ENCODE data around the gene MFSD6. TPM values are rescaled to one million over a fixed set of nuclear protein-coding genes. Genes with fewer than 3 reads are reported as not detected.
"Not testable (repeated sequence)": the region's sequence is repeated elsewhere in the genome, so short reads cannot be mapped to it uniquely, and the experiment has no call there.

The MFSD6 gene
- total RNA-seq, 1 donor from 2014 or later = 44.0 TPM

DNA sequence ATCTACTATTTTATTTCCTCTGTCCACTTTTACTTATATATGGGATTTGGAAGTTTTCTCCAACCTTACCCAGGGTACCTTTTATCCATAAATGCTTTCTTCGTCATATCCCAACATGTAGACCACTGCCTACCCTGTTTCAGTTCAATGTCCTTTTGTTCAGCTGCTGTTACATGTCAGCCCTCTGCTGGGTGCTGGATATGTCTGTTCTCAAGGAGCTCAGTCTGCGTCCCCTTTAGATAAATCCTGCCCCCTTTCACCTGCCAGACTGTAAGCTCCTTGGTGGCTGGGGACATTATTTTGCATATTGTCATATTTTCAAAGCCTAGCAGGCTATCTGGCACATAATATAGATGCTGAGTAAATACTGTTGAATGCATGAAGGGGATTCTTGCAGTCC, 73.2 kb downstream of the MFSD6 start:
- intact Hi-C loops (cut with micrococcal nuclease) = no loop called here
- no peak for DNase-seq (ENCODE audit: low spot score)
- H3K27me3 Mint-ChIP-seq (ENCODE audit: low read depth) = no peaks in the 10 kb centered on the region
- no peaks in the 10 kb centered on the region for H3K9me3 Mint-ChIP-seq
- H3K36me3 Mint-ChIP-seq (ENCODE audit: low read depth) = peaks cover 32% of the 10 kb centered on the region
- no peaks in the 10 kb centered on the region for H3K4me1 Mint-ChIP-seq (ENCODE audit: low read depth)
- H3K4me3 Mint-ChIP-seq (ENCODE audit: low read depth) = no peak overlapping the region
- H3K27ac Mint-ChIP-seq = no peak overlapping the region

DNA sequence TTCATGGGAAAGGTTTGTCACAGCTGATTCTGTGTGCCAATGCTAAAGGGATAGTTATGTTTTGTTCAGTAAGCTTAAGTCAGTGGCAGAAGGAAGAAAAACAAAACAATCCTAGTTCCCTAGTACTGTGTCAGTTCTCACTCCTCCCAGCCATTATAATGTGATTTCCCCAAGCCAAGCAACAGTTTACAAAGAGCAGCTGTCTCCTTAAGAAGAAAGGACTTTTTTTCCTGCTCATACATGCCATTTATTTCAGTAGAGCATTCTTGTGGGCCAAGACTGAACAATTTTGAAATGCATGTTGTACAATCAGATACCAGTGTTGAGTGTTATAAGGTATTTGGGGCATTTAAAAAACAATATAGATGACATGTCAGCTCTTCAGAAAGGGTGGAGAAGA, 74.3 kb downstream of the MFSD6 start:
- Mint-ChIP-seq H3K4me1 (ENCODE audit: low read depth) (no peaks in the 10 kb centered on the region), H3K27ac (no peak overlapping the region), H3K36me3 (ENCODE audit: low read depth) (peaks cover 38% of the 10 kb centered on the region), H3K27me3 (ENCODE audit: low read depth) (no peaks in the 10 kb centered on the region), H3K4me3 (ENCODE audit: low read depth) (no peak overlapping the region), H3K9me3 (no peaks in the 10 kb centered on the region)
- intact Hi-C loops (cut with micrococcal nuclease) = no loop called here
- no peak for DNase-seq (ENCODE audit: low spot score)

- Mint-ChIP-seq H3K36me3 (ENCODE audit: low read depth) (peaks cover 64% of the 10 kb centered on the region), H3K9me3 (no peaks in the 10 kb centered on the region), H3K27ac (no peak overlapping the region), H3K27me3 (ENCODE audit: low read depth) (no peaks in the 10 kb centered on the region), H3K4me1 (ENCODE audit: low read depth) (peaks cover 19% of the 10 kb centered on the region), H3K4me3 (ENCODE audit: low read depth) (no peak overlapping the region)
- DNase-seq (ENCODE audit: low spot score) = no peak
- intact Hi-C loops (cut with micrococcal nuclease) = no loop called here
These were observed 78.0 kb downstream of the MFSD6 start for GRCh38 chr2:190486037-190486623.

DNA sequence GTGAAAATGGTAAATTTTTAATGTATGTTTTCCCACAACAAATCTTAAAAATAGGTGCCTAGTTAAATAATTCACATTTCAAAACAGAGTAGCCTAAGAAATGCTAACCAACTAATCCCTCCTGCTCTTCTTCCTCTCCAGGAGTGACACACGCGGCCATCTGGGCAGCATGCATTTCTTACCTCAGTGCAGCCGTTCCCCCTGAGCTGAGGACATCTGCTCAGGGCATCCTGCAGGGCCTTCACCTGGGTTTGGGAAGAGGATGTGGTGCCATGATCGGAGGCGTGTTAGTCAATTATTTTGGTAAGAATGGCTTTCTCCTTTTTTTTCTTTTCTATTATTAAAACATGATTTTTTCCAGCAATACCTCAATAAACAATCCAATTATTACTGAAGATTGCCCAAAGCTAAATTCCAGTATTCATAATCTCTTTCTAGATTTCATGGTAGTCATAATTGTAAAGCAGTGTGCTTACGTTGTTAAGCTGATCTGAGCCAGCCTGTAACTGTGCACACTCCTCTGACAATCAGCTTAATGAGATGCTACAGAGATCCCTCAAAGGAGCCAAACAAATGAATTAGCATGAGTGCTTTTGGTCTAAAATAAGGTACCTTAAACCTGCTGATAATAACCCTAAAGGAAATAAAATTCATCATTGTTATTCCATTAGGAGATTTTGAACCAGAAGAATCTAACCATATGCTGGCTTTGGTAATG, 80.5 kb downstream of the MFSD6 start:
- H3K27me3 Mint-ChIP-seq (ENCODE audit: low read depth) = no peaks in the 10 kb centered on the region
- peaks cover 23% of the 10 kb centered on the region for H3K9me3 Mint-ChIP-seq
- intact Hi-C loops (cut with micrococcal nuclease) = no loop called here
- peaks cover 77% of the 10 kb centered on the region for H3K36me3 Mint-ChIP-seq (ENCODE audit: low read depth)
- DNase-seq (ENCODE audit: low spot score) = no peak
- H3K4me3 Mint-ChIP-seq (ENCODE audit: low read depth) = no peak overlapping the region
- H3K27ac Mint-ChIP-seq = no peak overlapping the region
- H3K4me1 Mint-ChIP-seq (ENCODE audit: low read depth) = peaks cover 24% of the 10 kb centered on the region

GRCh38 chr2:190489475-190489874, 81.3 kb downstream of the MFSD6 start:
- H3K4me1 Mint-ChIP-seq (ENCODE audit: low read depth) = peaks cover 32% of the 10 kb centered on the region
- no peak for DNase-seq (ENCODE audit: low spot score)
- intact Hi-C loops (cut with micrococcal nuclease) = no loop called here
- H3K27ac Mint-ChIP-seq = no peak overlapping the region
- H3K36me3 Mint-ChIP-seq (ENCODE audit: low read depth) = peaks cover 78% of the 10 kb centered on the region
- peaks cover 29% of the 10 kb centered on the region for H3K9me3 Mint-ChIP-seq
- no peak overlapping the region for H3K4me3 Mint-ChIP-seq (ENCODE audit: low read depth)
- no peaks in the 10 kb centered on the region for H3K27me3 Mint-ChIP-seq (ENCODE audit: low read depth)

GRCh38 chr2:190490502-190490901, 82.3 kb downstream of the MFSD6 start:
- peaks cover 29% of the 10 kb centered on the region for H3K9me3 Mint-ChIP-seq
- intact Hi-C loops (cut with micrococcal nuclease) = no loop called here
- H3K36me3 Mint-ChIP-seq (ENCODE audit: low read depth) = peaks cover 85% of the 10 kb centered on the region
- no peak overlapping the region for H3K4me3 Mint-ChIP-seq (ENCODE audit: low read depth)
- DNase-seq (ENCODE audit: low spot score) = no peak
- no peak overlapping the region for H3K27ac Mint-ChIP-seq
- H3K27me3 Mint-ChIP-seq (ENCODE audit: low read depth) = no peaks in the 10 kb centered on the region
- peaks cover 42% of the 10 kb centered on the region for H3K4me1 Mint-ChIP-seq (ENCODE audit: low read depth)

- Mint-ChIP-seq H3K36me3 (ENCODE audit: low read depth) (peaks cover 90% of the 10 kb centered on the region), H3K27me3 (ENCODE audit: low read depth) (no peaks in the 10 kb centered on the region), H3K4me1 (ENCODE audit: low read depth) (peaks cover 42% of the 10 kb centered on the region), H3K9me3 (peaks cover 29% of the 10 kb centered on the region), H3K4me3 (ENCODE audit: low read depth) (no peak overlapping the region), H3K27ac (no peak overlapping the region)
- intact Hi-C loops (cut with micrococcal nuclease) = no loop called here
- no peak for DNase-seq (ENCODE audit: low spot score)
These were observed 84.9 kb downstream of the MFSD6 start for GRCh38 chr2:190493095-190493494.

DNA sequence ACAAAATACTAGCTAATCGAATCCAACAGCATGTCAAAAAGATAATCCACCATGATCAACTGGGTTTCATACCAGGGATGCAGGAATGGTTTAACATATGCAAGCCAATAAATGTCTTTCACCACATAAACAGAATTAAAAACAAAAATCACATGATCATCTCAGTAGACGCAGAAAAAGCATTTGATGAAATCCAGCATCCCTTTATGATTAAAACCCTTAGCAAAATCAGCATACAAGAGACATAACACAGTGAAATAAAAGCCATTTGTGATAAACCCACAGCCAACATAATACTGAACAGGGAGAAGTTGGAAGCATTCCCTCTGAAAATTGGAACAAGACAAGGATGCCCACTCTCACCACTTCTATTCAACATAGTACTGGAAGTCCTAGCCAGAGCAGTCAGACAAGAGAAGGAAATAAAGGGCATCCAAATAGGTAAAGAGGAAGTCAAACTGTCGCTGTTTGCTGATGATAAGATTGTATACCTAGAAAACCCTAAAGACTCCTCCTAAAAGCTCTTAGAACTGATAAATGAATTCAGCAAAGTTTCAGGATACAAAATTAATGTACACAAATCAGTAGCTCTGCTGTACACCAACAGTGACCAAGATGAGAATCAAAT, 86.6 kb downstream of the MFSD6 start:
- DNase-seq (ENCODE audit: low spot score); H3K27ac Mint-ChIP-seq; H3K4me3 Mint-ChIP-seq (ENCODE audit: low read depth); H3K27me3 Mint-ChIP-seq (ENCODE audit: low read depth); intact Hi-C loops (cut with micrococcal nuclease): not testable (repeated sequence)
- Mint-ChIP-seq H3K36me3 (ENCODE audit: low read depth) (peaks cover 86% of the 10 kb centered on the region), H3K9me3 (peaks cover 29% of the 10 kb centered on the region), H3K4me1 (ENCODE audit: low read depth) (peaks cover 28% of the 10 kb centered on the region)

- Mint-ChIP-seq H3K27me3 (ENCODE audit: low read depth) (no peaks in the 10 kb centered on the region), H3K27ac (no peak overlapping the region), H3K4me3 (ENCODE audit: low read depth) (no peak overlapping the region), H3K36me3 (ENCODE audit: low read depth) (peaks cover 77% of the 10 kb centered on the region), H3K4me1 (ENCODE audit: low read depth) (peaks cover 29% of the 10 kb centered on the region), H3K9me3 (peaks cover 18% of the 10 kb centered on the region)
- no peak for DNase-seq (ENCODE audit: low spot score)
- intact Hi-C loops (cut with micrococcal nuclease) = no loop called here
These were observed 89.3 kb downstream of the MFSD6 start for GRCh38 chr2:190497428-190497827.

DNA sequence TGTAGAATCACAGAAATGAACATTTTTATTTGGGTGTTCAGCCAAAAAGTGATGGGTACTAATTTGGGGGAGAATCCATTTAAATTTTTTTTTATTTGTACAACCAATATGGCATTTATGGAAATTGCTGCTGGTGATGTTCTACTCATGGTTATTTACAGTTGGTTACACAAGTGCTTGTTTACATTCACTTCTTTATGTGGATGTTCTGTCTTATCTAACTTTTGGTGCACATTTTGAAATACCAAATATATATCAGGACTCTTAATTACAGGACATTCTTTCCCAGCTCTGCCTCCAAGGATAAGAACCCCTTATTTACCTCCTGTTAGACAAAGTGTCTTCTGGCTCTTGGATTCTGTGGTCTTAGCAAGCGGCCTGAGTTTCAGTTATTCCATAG, 91.1 kb downstream of the MFSD6 start:
- Mint-ChIP-seq H3K36me3 (ENCODE audit: low read depth) (peaks cover 76% of the 10 kb centered on the region), H3K4me3 (ENCODE audit: low read depth) (no peak overlapping the region), H3K9me3 (no peaks in the 10 kb centered on the region), H3K4me1 (ENCODE audit: low read depth) (peaks cover 18% of the 10 kb centered on the region), H3K27ac (no peak overlapping the region), H3K27me3 (ENCODE audit: low read depth) (no peaks in the 10 kb centered on the region)
- DNase-seq (ENCODE audit: low spot score) = no peak
- intact Hi-C loops (cut with micrococcal nuclease) = no loop called here

DNA sequence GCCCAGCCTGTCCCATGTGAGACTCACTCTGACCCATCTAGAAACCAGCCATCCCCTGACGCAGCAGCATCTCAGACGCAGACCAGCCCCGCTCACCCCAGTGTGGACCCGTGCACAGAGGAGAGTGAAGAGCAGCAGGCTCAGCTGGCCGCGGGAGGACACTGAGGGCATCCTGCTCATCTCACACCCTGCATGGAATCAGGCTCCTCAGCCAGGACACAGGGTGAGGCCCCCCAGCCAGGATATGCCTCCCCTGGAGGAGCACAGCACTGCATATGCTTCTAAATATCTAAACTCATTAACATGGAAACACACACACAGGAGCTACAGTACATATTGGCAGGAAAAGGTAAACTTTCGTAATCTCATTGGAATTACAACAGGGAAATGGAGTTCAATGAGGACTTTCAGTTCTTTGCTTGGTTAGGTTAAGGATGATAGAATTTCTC, 91.9 kb downstream of the MFSD6 start:
- Mint-ChIP-seq H3K4me3 (ENCODE audit: low read depth) (no peak overlapping the region), H3K27me3 (ENCODE audit: low read depth) (no peaks in the 10 kb centered on the region), H3K27ac (no peak overlapping the region), H3K36me3 (ENCODE audit: low read depth) (peaks cover 73% of the 10 kb centered on the region), H3K9me3 (no peaks in the 10 kb centered on the region), H3K4me1 (ENCODE audit: low read depth) (peaks cover 10% of the 10 kb centered on the region)
- DNase-seq (ENCODE audit: low spot score) = no peak
- intact Hi-C loops (cut with micrococcal nuclease) = no loop called here

- intact Hi-C loops (cut with micrococcal nuclease) = no loop called here
- H3K4me1 Mint-ChIP-seq (ENCODE audit: low read depth) = peaks cover 5% of the 10 kb centered on the region
- no peak overlapping the region for H3K4me3 Mint-ChIP-seq (ENCODE audit: low read depth)
- H3K27me3 Mint-ChIP-seq (ENCODE audit: low read depth) = no peaks in the 10 kb centered on the region
- no peak overlapping the region for H3K27ac Mint-ChIP-seq
- no peaks in the 10 kb centered on the region for H3K9me3 Mint-ChIP-seq
- no peak for DNase-seq (ENCODE audit: low spot score)
- peaks cover 73% of the 10 kb centered on the region for H3K36me3 Mint-ChIP-seq (ENCODE audit: low read depth)
These were observed 93.1 kb downstream of the MFSD6 start for GRCh38 chr2:190501231-190501630.

- H3K9me3 Mint-ChIP-seq = no peaks in the 10 kb centered on the region
- H3K36me3 Mint-ChIP-seq (ENCODE audit: low read depth) = peaks cover 74% of the 10 kb centered on the region
- H3K27ac Mint-ChIP-seq = no peak overlapping the region
- intact Hi-C loops (cut with micrococcal nuclease) = no loop called here
- no peak overlapping the region for H3K4me3 Mint-ChIP-seq (ENCODE audit: low read depth)
- H3K27me3 Mint-ChIP-seq (ENCODE audit: low read depth) = no peaks in the 10 kb centered on the region
- H3K4me1 Mint-ChIP-seq (ENCODE audit: low read depth) = peaks cover 10% of the 10 kb centered on the region
- DNase-seq (ENCODE audit: low spot score) = no peak
These were observed 93.7 kb downstream of the MFSD6 start for GRCh38 chr2:190501702-190502407.

Measured in activated T-helper 2 cell treated with anti-CD3 and anti-CD28 coated beads, Interferon-gamma antibody, Interleukin-2, Interleukin-4, amounts not matched to agents 10 μg/mL and 5 μg/mL and 100 μg/mL, durations not matched to agents 14 hours and 24 hours and 36 hours (primary cell).